22Rv1 (cell line): ENCODE data around the gene BFAR.
"Not testable (repeated sequence)": the region's sequence is repeated elsewhere in the genome, so short reads cannot be mapped to it uniquely, and the experiment has no call there.

Source experiments
- H3K27ac ChIP-seq: fragments of 450-650 bp; 2 replicates; pipeline ENCODE4 v1.5.1; 2017
- ZFX ChIP-seq: fragments of 450-650 bp; IDR thresholded peaks from 2 replicates; pipeline ENCODE4 v1.6.1; 2017; ENCODE audit warnings: antibody characterized with exemption, borderline replicate concordance
- TF ChIP-seq, protein P1 (sequence below): fragments of 450-650 bp; IDR thresholded peaks from 2 replicates; pipeline ENCODE4 v1.5.1; 2017; ENCODE audit warnings: mild to moderate bottlenecking

BFAR gene

DNA sequence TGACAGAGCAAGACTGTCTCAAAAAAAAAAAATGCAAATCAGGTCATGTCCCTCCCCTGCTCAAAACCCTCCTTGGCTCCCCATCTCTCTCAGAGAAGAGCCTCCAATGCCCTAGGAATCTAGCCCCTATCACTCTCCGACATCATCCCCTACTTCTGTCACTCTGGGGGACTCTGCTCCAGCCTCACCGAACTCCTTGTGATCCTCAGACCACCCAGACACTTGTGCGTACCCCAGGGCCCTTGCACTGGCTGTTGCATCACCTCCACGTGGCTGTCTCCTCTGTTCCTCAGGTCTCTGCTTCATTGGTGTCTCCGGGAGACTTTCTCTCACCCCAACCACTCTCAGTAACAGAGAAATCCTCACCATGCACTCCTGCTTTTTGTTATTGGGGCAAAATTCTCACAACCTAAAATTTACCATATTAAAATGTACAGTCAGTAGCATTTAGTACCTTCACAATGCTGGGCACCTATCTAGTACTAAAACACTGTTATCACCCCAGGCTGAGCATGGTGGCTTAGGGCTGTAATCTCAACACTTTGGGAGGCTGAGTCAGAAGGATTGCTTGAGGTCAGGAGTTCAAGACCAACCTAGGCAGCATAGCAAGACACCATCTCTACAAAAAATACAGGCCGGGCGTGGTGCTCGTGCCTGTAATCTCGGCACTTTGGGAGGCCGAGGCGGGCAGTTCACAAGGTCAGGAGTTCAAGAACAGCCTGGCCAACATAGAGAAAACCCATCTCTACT lies 46.2 kb downstream of the BFAR start:
- TF ChIP-seq ZFX = no peak
- TF ChIP-seq, protein P1, sequence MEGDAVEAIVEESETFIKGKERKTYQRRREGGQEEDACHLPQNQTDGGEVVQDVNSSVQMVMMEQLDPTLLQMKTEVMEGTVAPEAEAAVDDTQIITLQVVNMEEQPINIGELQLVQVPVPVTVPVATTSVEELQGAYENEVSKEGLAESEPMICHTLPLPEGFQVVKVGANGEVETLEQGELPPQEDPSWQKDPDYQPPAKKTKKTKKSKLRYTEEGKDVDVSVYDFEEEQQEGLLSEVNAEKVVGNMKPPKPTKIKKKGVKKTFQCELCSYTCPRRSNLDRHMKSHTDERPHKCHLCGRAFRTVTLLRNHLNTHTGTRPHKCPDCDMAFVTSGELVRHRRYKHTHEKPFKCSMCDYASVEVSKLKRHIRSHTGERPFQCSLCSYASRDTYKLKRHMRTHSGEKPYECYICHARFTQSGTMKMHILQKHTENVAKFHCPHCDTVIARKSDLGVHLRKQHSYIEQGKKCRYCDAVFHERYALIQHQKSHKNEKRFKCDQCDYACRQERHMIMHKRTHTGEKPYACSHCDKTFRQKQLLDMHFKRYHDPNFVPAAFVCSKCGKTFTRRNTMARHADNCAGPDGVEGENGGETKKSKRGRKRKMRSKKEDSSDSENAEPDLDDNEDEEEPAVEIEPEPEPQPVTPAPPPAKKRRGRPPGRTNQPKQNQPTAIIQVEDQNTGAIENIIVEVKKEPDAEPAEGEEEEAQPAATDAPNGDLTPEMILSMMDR = no peak
- H3K27ac ChIP-seq = no peak overlapping the region

DNA sequence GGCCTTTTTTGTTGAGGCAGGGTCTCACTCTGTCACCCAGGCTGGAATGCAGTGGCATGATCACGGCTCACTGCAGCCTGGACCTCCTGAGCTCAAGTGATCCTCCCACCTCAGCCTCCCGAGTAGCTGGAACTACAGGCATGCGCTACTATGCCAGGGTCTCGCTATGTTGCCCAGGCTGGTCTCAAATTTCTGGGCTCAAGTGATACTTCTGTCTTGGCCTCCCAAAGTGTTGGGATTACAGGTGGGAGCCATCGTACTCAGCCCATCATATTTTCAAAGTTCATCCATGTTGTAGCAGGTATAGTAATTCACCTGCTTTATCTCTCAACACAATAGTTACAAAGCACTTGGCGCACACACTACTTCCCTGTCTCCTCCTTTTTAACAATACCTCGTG lies 47.6 kb downstream of the BFAR start:
- not testable (repeated sequence) for H3K27ac ChIP-seq

DNA sequence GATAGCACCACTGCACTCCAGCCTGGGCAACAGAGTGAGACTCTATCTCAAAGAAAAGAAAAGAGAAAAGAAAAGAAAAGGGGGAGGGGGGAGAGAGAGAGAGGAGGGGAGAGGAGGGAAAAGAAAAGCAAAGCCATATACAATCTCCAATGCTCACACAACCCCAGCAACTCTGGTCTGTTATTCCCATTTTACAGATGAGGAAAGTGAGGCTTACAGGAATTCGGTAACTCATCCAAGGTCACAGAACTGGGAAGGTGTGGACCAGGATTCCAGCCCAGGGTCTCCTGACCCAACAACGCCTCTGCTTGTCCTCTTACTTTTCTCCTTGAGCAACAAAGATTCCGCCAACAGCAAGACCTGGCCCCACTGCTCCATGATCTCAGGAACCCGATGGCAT lies 48.4 kb downstream of the BFAR start:
- no peak overlapping the region for H3K27ac ChIP-seq
- no peak for TF ChIP-seq ZFX
- TF ChIP-seq, protein P1 = no peak

DNA sequence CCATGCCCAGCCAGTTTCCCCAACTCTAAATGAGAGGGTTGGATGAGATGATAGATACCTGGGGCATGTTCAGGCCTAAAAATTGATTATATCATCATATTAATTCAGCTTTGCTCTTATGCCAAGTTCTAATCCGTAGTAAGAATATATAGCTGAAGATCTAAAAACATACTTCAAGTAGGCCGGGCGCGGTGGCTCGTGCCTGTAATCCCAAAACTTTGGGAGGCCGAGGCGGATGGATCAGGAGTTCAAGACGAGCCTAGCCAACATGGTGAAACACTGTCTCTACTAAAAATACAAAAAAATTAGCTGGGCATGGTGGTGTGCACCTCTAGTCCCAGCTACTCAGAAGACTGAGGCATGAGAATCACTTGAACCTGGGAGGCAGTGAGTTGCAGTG lies 49.4 kb downstream of the BFAR start:
- no peak for TF ChIP-seq ZFX
- TF ChIP-seq, protein P1 = no peak

DNA sequence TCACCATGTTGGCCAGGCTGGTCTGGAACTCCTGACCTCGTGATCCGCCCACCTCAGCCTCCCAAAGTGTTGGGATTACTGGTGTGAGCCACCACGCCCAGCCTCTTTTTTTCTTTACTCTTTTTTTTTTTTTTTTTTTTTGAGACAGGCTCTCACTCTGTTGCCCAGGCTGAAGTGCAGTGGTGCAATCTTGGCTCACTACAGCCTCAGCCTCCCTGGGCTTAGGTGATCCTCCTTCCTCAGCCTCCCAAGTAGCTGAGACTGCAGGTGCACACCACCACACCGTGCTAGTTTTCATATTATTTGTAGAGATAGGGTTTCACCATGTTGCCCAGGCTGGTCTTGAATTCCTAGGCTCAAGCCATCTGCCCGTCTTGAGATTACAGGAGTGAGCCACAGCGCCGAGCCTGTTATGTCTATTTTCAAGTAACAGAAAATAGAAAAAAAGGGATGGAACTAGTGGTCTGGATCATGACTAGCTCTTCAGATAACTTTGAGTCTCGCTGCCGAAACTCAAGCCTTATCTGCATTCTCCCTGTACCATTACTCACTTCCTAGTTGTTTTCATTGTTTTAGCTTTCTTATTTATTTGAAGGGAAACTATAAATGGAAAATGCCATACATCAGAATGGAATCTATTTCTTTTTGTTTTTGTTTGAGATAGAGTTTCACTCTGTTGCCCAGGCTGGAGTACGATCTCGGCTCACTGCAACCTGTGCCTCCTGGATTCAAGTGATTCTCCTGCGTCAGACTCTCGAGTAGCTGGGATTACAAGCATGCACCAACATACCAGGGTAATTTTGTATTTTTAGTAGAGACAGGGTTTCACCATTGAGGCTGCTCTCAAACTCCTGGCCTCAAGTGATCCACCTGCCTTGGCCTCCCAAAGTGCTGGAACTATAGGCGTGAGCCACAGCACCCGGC lies 53.4 kb downstream of the BFAR start:
- not testable (repeated sequence) for H3K27ac ChIP-seq

More for the DNA sequence above, 49.4 kb downstream of the BFAR start:
- no peak overlapping the region for H3K27ac ChIP-seq

- H3K27ac ChIP-seq = not testable (repeated sequence)
Measured at GRCh38 chr16:14694129-14694528, 61.4 kb downstream of the BFAR start, which contains the start of gene PLA2G10. PLA2G10 (minus strand) TSS chr16:14694308; CDS start chr16:14694229, 79 bp downstream.

GRCh38 chr16:14701859-14702258 lies 69.1 kb downstream of the BFAR start:
- H3K27ac ChIP-seq = not testable (repeated sequence)

DNA sequence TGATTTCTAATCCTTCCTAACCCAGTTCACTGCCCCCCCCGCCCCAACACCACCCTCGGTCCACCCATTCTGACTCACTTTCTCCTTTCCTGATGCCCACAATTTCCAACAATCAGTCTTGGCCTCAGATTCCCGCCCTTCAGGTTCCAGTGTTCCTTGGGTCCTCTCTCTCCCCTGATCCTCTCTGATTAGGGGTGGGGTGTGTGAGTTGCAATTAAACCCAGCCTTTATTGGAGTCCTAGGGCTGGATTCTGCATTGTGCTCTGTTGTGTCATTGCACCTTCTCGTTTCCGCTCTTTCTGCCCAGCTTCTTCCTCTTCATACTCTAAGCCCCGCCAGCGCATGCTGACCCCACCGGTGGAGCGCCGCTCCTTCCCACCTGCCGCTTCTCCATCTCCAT lies 69.9 kb downstream of the BFAR start:
- H3K27ac ChIP-seq = not testable (repeated sequence)

GRCh38 chr16:14703156-14704011 lies 70.6 kb downstream of the BFAR start, which contains the start of gene NPIPA3:
NPIPA3 (plus strand) TSS chr16:14703411; CDS start chr16:14708944, 5,533 bp downstream.
- H3K27ac ChIP-seq = not testable (repeated sequence)
